ENCODE data around the gene ITGA11.

ITGA11 gene

DNA sequence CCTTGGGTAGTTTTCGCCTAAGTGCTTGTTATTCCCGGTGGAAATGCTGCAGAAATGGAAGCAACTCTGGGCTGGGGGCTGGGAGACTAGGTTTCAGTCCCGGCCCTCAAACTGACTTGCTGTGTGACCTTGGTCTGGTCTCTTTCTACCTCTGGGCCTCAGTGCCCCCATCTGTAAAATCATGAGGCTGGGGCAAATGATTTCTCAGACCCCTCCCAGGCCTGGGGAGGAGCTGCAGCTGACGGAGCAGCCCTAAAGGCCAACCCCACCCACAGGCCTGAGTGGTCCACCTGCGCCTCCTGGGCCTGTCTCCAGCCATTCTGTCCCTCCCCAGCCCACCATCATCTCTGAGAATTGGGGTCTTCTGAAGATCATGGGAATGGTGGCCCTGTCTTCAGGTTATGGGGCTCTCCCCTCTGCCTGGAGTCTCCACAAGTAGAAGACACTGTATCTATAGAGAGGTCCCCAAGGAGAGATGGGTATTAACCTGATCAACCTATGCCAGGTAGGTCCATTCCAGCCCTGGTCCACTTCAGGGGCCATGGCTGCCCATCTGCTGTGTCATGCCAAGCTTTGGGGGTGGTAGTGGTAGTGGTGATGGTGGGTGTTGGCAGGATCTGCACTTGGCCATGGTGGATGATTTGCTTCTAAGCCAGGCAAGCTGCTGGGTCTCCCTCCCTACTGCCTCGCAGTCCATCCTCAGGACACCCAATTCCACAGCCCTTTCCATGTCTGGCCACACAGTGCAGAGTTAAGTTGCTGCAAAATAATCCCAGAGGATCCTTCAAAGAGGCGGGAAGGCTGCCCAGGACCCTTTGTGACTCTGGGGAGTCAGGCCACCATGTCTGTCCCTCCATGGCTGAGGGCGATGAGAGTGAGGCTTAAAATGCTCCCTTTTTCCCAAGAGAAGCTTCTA lies 46.0 kb downstream of the ITGA11 start:
- H3K27me3 ChIP-seq: no peaks in the 10 kb centered on the region

DNA sequence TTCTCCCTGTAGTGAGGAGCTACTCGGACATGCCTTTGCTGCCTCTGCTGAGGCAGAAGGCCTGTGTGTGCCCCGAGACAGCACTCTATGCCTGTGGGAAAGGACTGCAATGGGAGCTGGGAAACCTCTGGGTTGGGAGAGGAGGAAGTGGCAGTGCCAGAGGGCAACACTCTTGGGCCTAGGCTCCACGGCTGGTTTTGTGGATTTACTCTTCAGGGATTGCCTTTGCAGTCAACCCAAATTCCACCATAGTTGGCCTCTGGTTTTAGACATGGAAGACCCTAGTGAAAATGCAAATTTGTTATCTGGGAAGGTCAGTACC lies 46.8 kb downstream of the ITGA11 start:
- Histone ChIP-seq H3K36me3 (no peaks in the 10 kb centered on the region), H3K27me3 (no peaks in the 10 kb centered on the region), H3K4me3 (ENCODE audit: low read depth, low read length) (no peak overlapping the region), H3K4me1 (peaks cover 8% of the 10 kb centered on the region; the same call in 1 of the 2 replicates), H3K9me3 (no peaks in the 10 kb centered on the region)
- peak; percentile 1 for DNase-seq
- TF ChIP-seq, protein P1, sequence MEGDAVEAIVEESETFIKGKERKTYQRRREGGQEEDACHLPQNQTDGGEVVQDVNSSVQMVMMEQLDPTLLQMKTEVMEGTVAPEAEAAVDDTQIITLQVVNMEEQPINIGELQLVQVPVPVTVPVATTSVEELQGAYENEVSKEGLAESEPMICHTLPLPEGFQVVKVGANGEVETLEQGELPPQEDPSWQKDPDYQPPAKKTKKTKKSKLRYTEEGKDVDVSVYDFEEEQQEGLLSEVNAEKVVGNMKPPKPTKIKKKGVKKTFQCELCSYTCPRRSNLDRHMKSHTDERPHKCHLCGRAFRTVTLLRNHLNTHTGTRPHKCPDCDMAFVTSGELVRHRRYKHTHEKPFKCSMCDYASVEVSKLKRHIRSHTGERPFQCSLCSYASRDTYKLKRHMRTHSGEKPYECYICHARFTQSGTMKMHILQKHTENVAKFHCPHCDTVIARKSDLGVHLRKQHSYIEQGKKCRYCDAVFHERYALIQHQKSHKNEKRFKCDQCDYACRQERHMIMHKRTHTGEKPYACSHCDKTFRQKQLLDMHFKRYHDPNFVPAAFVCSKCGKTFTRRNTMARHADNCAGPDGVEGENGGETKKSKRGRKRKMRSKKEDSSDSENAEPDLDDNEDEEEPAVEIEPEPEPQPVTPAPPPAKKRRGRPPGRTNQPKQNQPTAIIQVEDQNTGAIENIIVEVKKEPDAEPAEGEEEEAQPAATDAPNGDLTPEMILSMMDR (IDR thresholded peaks at IDR 0.05; ENCODE audit: low read depth, low read length): no peak

More for the DNA sequence above, 46.0 kb downstream of the ITGA11 start:
- no peak overlapping the region for H3K4me3 ChIP-seq (ENCODE audit: low read depth, low read length)
- H3K9me3 ChIP-seq: no peaks in the 10 kb centered on the region
- TF ChIP-seq, protein P1 (IDR thresholded peaks at IDR 0.05; ENCODE audit: low read depth, low read length): no peak
- peak; percentile 2 for DNase-seq
- H3K4me1 ChIP-seq: peaks cover 11% of the 10 kb centered on the region
- no peaks in the 10 kb centered on the region for H3K36me3 ChIP-seq

DNA sequence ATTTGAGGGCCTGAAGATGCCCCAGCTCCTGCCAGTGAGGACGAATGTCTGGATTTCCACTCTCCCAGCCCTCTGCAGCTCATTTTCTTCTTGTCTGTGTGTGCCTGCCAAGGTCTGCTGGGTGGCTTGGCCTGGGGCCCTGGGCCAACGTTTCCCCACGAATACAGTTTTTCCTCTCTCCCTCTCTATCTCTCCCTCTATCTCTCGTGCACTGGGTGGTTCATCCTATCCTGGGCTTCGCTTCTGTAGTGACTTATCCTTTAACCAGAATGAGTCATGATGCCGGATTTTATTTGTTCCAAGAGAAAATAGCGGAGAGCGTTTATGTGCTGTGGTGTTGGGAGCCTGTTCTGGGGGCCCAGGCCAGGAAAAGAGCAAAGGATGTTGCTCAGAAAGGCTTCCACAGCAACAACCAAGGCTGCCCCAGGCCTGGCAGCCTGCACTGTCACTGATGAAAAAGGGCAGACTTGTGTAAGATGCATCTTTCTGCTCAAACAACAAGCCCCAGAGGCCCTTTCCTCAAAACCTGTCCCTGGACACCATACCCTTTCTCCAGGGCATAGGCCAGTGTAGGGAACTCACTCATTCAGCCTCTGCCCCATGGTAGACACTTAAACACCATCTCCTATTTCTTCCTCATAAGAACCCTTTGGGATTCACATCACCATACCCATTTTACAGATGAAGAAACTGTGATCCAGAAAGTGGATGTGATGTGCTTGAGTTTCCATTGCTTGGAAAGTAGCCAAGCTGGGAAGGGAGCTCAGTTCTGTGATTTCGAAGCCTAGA lies 47.3 kb downstream of the ITGA11 start:
- H3K27me3 ChIP-seq: no peaks in the 10 kb centered on the region
- TF ChIP-seq, protein P1 (IDR thresholded peaks at IDR 0.05; ENCODE audit: low read depth, low read length): no peak
- no peaks in the 10 kb centered on the region for H3K9me3 ChIP-seq
- H3K36me3 ChIP-seq: no peaks in the 10 kb centered on the region
- no peak overlapping the region for H3K4me3 ChIP-seq (ENCODE audit: low read depth, low read length)
- peak; percentile 70 for DNase-seq
- H3K4me1 ChIP-seq: peaks cover 8% of the 10 kb centered on the region; the same call in 1 of the 2 replicates

DNA sequence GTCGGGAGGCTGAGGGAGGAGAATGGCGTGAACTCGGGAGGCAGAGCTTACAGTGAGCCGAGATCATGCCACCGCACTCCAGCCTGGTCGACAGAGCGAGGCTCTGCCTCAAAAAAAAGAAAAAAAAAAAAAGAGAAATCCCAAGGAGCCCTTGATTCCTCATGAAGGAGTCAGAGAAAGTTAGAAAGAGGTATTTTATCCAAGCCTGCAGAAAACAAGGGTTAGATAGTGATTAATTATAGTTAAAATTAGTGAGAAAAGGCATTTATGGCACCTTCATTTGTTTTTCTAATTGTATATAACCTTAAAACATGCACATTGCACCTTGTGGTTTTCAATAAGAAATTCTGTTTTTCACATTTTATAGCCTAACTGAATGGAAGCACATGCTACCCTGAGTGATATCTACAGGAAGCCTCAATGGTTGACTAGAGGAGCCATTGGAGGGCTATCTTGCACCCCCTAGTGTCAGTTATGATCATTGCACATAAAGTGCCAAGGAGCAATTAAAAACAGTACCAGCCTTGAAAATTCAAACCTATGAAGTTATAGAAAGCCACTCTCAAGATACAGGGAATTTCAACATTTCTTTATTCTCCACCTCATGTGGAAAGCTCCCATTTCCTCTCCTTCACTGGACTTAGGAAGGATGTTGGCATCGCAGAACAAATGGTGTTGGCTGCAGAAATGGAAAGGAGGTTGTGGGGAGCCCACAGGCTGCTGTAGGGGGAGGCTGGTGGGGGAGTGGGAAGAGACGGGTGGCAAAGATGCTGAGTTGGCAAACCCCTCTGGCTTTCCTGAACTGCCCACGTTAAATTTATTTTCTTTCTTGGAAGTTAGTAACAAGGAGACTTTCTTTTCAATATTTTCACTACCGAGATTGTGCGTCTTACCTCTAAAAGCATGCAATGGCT lies 48.5 kb downstream of the ITGA11 start:
- no peaks in the 10 kb centered on the region for H3K27me3 ChIP-seq

DNA sequence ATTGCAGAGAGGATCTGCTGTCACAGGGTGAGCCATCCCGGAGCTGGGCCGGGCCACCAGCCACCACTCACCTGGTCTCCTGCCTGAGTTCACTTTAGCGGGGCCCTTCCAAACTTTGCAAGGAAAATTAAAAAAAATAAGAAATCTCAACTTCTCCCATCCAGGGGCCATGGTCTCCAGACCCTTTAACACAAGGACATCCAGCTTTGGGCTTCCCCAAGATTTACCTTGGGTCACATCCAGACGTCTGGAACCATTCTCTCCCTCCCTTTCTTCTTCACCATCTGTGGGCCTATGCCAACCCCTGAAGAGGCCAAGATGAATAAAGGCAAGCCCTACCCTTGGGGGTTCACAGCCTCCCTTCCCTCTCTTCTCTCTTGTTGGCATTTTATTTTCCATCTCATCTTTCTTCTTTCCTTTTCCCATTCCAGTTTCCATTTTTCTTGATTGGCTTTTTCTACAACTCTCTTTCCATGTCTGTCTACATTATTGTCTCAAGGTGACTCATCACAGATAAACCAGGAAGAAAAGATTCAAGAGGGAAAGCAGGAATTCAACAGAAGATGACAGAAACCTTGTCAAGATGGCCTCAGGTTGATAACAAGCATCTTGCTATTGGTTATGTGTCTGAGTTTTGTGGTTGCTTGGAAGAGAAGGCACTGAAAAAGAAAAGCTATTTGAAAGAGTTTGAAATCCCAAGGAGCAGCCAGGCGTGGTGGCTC lies 49.5 kb downstream of the ITGA11 start:
- Histone ChIP-seq H3K36me3 (no peaks in the 10 kb centered on the region), H3K4me1 (peaks cover 8% of the 10 kb centered on the region; the same call in 1 of the 2 replicates), H3K4me3 (ENCODE audit: low read depth, low read length) (no peak overlapping the region), H3K27me3 (no peaks in the 10 kb centered on the region), H3K9me3 (no peaks in the 10 kb centered on the region)
- DNase-seq: no peak
- TF ChIP-seq, protein P1 (IDR thresholded peaks at IDR 0.05; ENCODE audit: low read depth, low read length): no peak

More for the DNA sequence above, 48.5 kb downstream of the ITGA11 start:
- H3K9me3 ChIP-seq: no peaks in the 10 kb centered on the region
- TF ChIP-seq, protein P1 (IDR thresholded peaks at IDR 0.05; ENCODE audit: low read depth, low read length): peak; percentile 88
- peaks cover 8% of the 10 kb centered on the region; the same call in 1 of the 2 replicates for H3K4me1 ChIP-seq
- no peak overlapping the region for H3K4me3 ChIP-seq (ENCODE audit: low read depth, low read length)
- peak; percentile 43 for DNase-seq
- no peaks in the 10 kb centered on the region for H3K36me3 ChIP-seq

Data from BE2C (cell line).